Nephron progenitor cell (in vitro differentiated cells): ENCODE data around the gene HS3ST4.

Experiments
- DNase-seq: peaks from one replicate; pipeline ENCODE4 v3.0.0; 2021
- H3K27ac Mint-ChIP-seq: 2 replicates; pipeline ENCODE4 v1.8.0; 2021; ENCODE audit warnings: mild to moderate bottlenecking, moderate library complexity, mixed read lengths
- H3K27me3 Mint-ChIP-seq: 2 replicates; pipeline ENCODE4 v1.8.0; 2021; ENCODE audit warnings: mild to moderate bottlenecking, low read depth, mixed read lengths; ENCODE audit not compliant: poor library complexity
- H3K36me3 Mint-ChIP-seq: 2 replicates; pipeline ENCODE4 v1.8.0; 2021; ENCODE audit warnings: low read depth, mixed read lengths
- H3K4me1 Mint-ChIP-seq: 2 replicates; pipeline ENCODE4 v1.8.0; 2021; ENCODE audit warnings: mixed read lengths
- H3K4me3 Mint-ChIP-seq: 2 replicates; pipeline ENCODE4 v1.8.0; 2021; ENCODE audit warnings: mild to moderate bottlenecking, moderate library complexity, mixed read lengths
- H3K9me3 Mint-ChIP-seq: 2 replicates; pipeline ENCODE4 v1.8.0; 2021; ENCODE audit warnings: mild to moderate bottlenecking, moderate library complexity, mixed read lengths
- TF ChIP-seq, protein P1 (sequence below): fragments of 200-600 bp; sonication (generic); IDR thresholded peaks from 2 replicates; pipeline ENCODE4 v1.5.0; 2021; ENCODE audit warnings: antibody characterized with exemption

The HS3ST4 gene

DNA sequence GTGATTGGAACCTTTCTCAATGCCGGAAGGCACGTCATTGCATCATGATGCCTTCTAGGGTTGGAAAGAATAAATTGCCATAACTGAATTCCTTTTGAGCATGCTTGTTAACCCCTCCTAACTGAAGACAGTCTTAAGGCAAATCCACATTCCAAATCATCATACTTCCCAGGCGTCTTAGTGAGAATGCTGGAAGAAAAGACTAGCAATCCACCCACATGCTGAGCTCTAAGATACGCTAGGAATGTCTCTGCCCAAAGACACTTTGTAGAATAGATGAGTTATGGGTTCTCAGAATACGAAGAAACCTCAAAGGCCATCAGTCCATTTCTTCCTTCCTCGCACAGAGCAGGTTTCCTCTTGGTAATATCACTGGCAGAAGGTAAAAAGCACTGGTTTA is 486.5 kb downstream of the HS3ST4 start:
- peaks cover 23% of the 10 kb centered on the region for H3K4me1 Mint-ChIP-seq
- peaks cover 5% of the 10 kb centered on the region for H3K36me3 Mint-ChIP-seq
- H3K27me3 Mint-ChIP-seq: no peaks in the 10 kb centered on the region
- no peak overlapping the region for H3K27ac Mint-ChIP-seq
- peaks cover 27% of the 10 kb centered on the region for H3K9me3 Mint-ChIP-seq
- DNase-seq: no peak
- H3K4me3 Mint-ChIP-seq: no peak overlapping the region
- TF ChIP-seq, protein P1, sequence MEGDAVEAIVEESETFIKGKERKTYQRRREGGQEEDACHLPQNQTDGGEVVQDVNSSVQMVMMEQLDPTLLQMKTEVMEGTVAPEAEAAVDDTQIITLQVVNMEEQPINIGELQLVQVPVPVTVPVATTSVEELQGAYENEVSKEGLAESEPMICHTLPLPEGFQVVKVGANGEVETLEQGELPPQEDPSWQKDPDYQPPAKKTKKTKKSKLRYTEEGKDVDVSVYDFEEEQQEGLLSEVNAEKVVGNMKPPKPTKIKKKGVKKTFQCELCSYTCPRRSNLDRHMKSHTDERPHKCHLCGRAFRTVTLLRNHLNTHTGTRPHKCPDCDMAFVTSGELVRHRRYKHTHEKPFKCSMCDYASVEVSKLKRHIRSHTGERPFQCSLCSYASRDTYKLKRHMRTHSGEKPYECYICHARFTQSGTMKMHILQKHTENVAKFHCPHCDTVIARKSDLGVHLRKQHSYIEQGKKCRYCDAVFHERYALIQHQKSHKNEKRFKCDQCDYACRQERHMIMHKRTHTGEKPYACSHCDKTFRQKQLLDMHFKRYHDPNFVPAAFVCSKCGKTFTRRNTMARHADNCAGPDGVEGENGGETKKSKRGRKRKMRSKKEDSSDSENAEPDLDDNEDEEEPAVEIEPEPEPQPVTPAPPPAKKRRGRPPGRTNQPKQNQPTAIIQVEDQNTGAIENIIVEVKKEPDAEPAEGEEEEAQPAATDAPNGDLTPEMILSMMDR: no peak

DNA sequence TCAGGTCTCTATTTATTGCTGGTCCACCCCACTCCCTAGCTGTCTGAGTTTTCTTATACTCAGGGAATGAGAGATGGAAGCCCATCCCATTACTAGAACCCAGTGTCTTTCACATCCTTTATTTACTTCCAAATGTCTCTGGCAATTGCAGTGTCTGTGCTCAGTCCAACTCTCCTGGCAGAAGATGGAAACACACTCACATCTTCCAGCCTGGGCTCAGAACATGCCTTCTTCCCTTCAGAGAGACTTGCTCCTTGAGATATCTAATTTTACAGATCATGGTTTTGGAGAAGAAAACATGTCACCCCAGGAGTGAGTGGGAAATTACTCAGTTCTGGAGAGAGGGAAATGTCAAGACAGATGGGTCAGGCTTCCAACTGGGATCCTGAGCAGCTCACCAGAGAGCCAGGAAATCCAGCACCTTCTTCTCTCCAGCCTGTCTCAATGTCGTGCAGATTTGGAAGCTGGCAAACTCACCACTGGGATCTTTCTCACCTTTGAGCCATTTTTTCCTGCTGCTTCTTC is 494.4 kb downstream of the HS3ST4 start:
- no peaks in the 10 kb centered on the region for H3K27me3 Mint-ChIP-seq
- H3K36me3 Mint-ChIP-seq: no peaks in the 10 kb centered on the region
- no peak overlapping the region for H3K27ac Mint-ChIP-seq
- TF ChIP-seq, protein P1: no peak
- peaks cover 32% of the 10 kb centered on the region for H3K4me1 Mint-ChIP-seq
- no peak for DNase-seq
- H3K9me3 Mint-ChIP-seq: peaks cover 12% of the 10 kb centered on the region
- no peak overlapping the region for H3K4me3 Mint-ChIP-seq
